Epithelial cell of esophagus (primary cell): ENCODE measurements around the gene AK2.
"Not testable (repeated sequence)": the region's sequence is repeated elsewhere in the genome, so short reads cannot be mapped to it uniquely, and the experiment has no call there.

ENCODE experiments used
- DNase-seq: peaks from one replicate; pipeline ENCODE4 v3.0.0; 2010; ENCODE audit warnings: low read depth
- H3K4me3 ChIP-seq: 2 replicates; pipeline ENCODE4 v1.5.1; 2011; ENCODE audit warnings: mild to moderate bottlenecking, low read length, control low read depth
- CTCF ChIP-seq: IDR thresholded peaks from 2 replicates; pipeline ENCODE4 v1.5.1; 2011; ENCODE audit warnings: low read depth, mild to moderate bottlenecking, low read length, control low read depth, inconsistent platforms; ENCODE audit not compliant: insufficient read depth; ENCODE audit errors: missing control alignments

The AK2 gene

GRCh38 chr1:32981003-32981901 lies 55.4 kb downstream of the AK2 start:
- peak; percentile 97 for DNase-seq
- TF ChIP-seq CTCF, result no peak
- no peak overlapping the region for H3K4me3 ChIP-seq

- no peak for DNase-seq
- no peak overlapping the region for H3K4me3 ChIP-seq
- TF ChIP-seq CTCF, result no peak
These were observed 56.6 kb downstream of the AK2 start for GRCh38 chr1:32980080-32980479.

- no peak for TF ChIP-seq CTCF
These were observed 57.8 kb downstream of the AK2 start for GRCh38 chr1:32978854-32979253.

GRCh38 chr1:32977546-32978087 lies 59.1 kb downstream of the AK2 start:
- DNase-seq, result no peak
- no peak overlapping the region for H3K4me3 ChIP-seq
- no peak for TF ChIP-seq CTCF

More at GRCh38 chr1:32978854-32979253, 57.8 kb downstream of the AK2 start:
- DNase-seq, result no peak
- no peak overlapping the region for H3K4me3 ChIP-seq

GRCh38 chr1:32975055-32975454 lies 61.6 kb downstream of the AK2 start:
- DNase-seq, result not testable (repeated sequence)

GRCh38 chr1:32973458-32973857 lies 63.2 kb downstream of the AK2 start:
- peak overlapping the region; percentile 39 for H3K4me3 ChIP-seq
- DNase-seq, result not testable (repeated sequence)

More at GRCh38 chr1:32975055-32975454, 61.6 kb downstream of the AK2 start:
- not testable (repeated sequence) for H3K4me3 ChIP-seq

GRCh38 chr1:32972814-32973428 lies 63.8 kb downstream of the AK2 start:
- DNase-seq, result peak; percentile 57
- peak overlapping the region; percentile 39 for H3K4me3 ChIP-seq
- no peak for TF ChIP-seq CTCF
